GM10266 (cell line): ENCODE measurements around the gene FRYL.

Source experiments
- DNase-seq: peaks from one replicate; pipeline ENCODE4 v3.0.0; 2012; ENCODE audit errors: extremely low spot score
- CTCF ChIP-seq: IDR thresholded peaks from 2 replicates; pipeline ENCODE4 v1.5.1; 2012; ENCODE audit warnings: mild to moderate bottlenecking, low read depth; ENCODE audit not compliant: control insufficient read depth, insufficient read depth; ENCODE audit errors: missing control alignments

The FRYL gene

GRCh38 chr4:48543796-48544195 lies 236.3 kb downstream of the FRYL start:
- DNase-seq: no peak
- TF ChIP-seq CTCF: no peak

DNA sequence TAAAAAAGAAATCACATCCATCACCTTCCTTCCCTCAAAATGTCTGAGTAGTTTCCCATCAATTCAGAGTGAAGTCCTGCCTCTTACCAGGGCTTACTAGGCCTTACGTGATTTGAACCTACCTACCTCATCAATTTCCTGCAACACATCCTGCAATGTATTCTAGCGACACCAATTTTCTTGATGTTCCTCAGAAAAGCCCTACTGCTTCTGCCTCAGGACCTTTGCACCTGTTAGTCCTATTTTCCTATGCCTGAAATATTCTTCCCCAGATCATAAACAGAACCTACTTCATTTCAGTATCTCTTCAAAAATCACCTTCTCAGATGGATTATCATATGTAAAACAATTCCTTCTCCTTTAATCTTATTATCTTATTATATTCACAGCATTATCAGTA lies 237.2 kb downstream of the FRYL start:
- DNase-seq: no peak
- TF ChIP-seq CTCF: no peak

DNA sequence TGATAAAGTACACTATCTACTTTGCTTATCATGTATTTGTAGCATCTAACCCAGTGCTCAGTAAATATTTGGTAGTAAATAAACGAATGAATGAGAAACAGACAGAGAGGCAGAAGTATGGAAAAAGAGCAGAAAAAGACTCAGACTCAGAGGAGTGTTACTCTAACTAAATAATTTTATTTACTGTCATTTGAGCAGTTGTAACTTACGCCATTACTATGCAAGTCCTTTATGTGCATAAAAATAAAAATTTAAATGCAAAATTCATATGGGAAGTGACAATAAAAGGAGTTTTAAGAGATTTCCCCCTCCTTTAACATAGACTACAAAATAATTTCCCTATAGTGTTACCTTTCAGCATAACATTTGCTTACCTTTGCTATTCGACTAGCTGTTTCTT lies 240.5 kb downstream of the FRYL start:
- DNase-seq: no peak
- TF ChIP-seq CTCF: no peak

GRCh38 chr4:48538358-48538757 lies 241.7 kb downstream of the FRYL start:
- DNase-seq: no peak
- no peak for TF ChIP-seq CTCF

- TF ChIP-seq CTCF: no peak
- DNase-seq: no peak
These were observed 253.7 kb downstream of the FRYL start for GRCh38 chr4:48526406-48526805.

GRCh38 chr4:48518143-48518542 lies 261.9 kb downstream of the FRYL start:
- no peak for DNase-seq
- no peak for TF ChIP-seq CTCF

- no peak for TF ChIP-seq CTCF
- DNase-seq: no peak
These were observed 270.5 kb downstream of the FRYL start for GRCh38 chr4:48509543-48509942.
